NCI-H446 treated with DMSO at 0.1 percent for 48 hours (cell line): Measurements from ENCODE around the gene PCDHGA5.
"Not testable (repeated sequence)": the region's sequence is repeated elsewhere in the genome, so short reads cannot be mapped to it uniquely, and the experiment has no call there.

ENCODE experiments used
- DNase-seq: peaks from one replicate; lab custom pipeline; 2025; lab: John Stamatoyannopoulos, UW

The PCDHGA5 gene

GRCh38 chr5:141414548-141415274 is 50.7 kb downstream of the PCDHGA5 start:
- not testable (repeated sequence) for DNase-seq

GRCh38 chr5:141415275-141415618 is 51.3 kb downstream of the PCDHGA5 start:
- DNase-seq: not testable (repeated sequence)
